NCI-H1105 treated with DMSO at 0.1 percent for 48 hours (cell line): ENCODE measurements around the gene PNMA5.

ENCODE experiments used
- DNase-seq: peaks from one replicate; lab custom pipeline; 2025; lab: John Stamatoyannopoulos, UW

PNMA5 gene

DNA sequence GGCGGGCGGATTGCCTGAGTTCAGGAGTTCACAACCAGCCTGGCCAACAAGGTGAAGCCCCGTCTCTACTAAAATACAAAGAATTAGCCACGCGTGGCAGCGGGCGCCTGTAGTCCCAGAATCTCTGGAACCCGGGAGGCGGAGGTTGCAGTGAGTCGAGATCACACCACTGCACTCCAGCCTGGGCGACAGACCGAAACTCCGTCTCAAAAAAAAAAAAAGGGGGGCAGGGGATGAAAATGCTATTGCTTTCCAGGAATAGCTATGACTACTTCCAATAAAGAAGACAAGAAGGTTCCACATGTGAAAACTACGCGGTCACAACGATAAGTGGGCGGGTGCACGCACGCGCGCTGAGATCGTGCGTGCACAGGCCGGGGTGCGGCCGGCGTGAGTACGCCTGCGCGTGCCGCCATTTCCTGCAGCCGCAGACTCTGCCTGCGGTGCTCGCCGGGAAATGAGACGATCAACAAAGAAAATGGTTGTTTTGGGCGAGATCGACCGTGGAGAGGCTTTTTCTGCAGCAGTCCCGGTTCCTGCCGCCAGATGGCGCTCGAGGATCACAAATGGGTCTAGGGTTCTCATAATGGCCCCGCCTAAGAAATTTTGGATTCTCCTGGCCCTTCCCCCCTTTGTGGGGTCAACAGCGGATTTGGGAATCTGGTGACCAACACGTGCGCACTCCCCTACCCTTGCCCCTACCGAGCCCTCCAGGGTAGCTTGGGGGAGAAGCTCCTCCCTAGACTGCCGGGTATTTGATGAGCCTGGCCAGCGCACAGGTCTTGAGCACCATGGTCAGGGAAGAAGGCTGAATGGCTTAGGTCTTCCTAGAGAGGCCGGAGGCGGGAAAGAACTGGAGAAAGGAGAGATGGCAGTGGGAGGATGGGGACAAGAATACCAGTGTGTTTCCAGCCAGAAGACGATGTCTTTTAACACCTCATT, 35.1 kb downstream of the PNMA5 start:
- DNase-seq: peak; percentile 87

- DNase-seq: no peak
Measured at GRCh38 chrX:152958047-152958446, 35.9 kb downstream of the PNMA5 start.

- no peak for DNase-seq
Measured at GRCh38 chrX:152950786-152951185, 43.1 kb downstream of the PNMA5 start.

DNA sequence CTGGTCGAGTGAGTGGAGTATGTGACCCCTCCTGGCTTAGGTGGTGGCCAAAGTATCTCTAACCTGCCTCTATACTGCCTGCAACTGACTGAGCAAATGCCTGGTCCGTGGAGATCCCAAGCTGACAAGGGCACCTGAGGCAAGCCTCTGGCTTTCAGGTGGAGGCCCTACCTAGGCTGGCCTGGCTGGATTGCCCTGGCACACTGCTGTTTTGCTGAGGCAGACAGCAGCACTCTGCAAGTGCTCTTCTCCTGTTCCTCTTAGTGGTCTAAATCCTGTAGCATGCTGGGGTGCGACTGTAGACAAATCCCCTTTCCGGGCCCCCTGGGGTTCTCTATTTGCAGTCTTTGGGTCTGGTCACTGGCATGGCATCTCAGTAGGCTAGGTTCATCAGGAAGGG, 44.8 kb downstream of the PNMA5 start:
- DNase-seq: no peak

DNA sequence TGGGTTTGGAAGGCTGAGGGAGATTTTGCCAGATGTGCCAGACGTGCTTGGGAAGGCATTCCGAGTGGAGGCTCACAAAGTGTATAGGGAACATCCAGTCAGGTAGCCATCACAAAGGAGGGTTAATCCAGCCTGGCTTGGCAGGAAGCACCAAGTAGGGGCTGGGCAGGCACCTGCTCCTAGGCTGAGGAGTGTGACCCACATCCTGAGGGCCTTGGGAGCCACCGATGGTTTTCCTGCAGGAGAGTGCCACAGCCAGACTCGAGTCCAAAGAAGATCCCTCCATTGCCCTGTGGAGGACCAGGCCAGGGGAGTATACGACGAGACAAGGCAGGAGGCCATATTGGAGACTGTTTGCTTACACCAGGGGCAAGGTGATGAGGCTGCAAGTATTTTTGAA, 47.2 kb downstream of the PNMA5 start:
- DNase-seq: no peak

DNA sequence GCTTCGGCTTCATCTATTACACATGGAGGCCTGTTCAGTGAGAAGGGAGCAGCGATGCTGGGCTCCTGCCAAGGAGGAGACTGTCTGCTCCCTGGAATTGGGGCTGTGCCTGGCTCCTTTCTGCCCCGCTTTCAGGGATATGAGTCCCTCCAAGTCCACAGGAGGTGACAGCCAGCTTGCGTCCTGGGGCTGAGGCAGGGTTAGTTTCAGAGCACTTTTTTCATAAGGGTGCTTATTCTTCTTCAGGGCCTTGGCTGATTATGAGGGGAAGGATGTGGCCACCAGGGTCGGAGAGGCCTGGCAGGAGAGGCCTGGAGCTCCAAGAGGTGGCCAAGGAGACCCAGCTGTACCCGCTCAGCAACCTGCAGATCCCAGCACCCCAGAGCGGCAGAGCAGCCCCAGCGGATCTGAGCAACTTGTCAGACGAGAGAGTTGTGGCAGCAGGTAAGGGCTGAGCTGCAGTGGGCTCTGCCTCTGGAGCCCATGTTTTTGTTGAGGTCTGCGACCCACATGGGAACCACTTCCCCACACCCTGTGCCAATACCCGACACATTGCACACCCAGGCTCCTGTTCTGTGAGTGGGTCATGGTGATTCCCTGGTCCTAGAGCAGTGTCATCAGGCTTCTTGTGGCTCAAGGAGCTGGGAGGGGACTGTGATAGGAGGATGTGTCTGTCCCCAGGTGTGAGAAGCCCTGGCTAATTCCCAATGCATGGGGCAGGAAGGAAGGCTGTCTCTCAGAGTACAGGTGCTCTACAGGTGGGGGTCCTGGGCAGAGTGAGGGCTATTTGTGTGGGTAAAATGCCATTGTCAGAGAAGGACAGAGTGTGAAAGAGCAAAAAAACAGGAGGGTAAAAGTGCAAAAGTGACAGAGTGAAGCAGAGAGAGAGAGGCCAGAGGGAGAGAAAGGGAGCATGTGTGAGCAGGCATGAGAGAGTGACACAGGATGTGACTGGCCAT, 48.6 kb downstream of the PNMA5 start:
- DNase-seq: no peak

- no peak for DNase-seq
Measured at GRCh38 chrX:152943826-152944225, 50.1 kb downstream of the PNMA5 start.

DNA sequence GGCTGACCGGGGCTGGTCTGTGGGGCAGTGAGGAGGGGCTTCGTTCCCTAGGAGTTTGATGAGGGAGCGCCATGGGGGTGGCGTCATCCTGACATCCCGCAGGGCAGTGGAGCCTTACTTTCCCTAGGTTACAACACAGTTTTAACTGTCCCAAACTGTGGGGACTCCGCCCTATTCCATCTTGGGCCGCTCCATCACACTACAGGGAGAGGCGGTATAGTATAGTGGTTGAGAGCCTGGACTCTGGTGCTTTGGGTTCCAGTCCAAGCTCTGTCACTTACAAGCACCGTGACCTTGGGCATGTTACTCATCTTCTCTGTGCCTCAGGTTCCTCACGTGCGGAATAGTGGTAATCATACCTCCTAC, 51.9 kb downstream of the PNMA5 start:
- DNase-seq: no peak

GRCh38 chrX:152941328-152942076, 52.4 kb downstream of the PNMA5 start:
- DNase-seq: peak; percentile 96
